SK-N-SH (cell line): Measurements from ENCODE around the gene CPSF3. TPM values are rescaled to one million over a fixed set of nuclear protein-coding genes. Genes with fewer than 3 reads are reported as not detected.

Experiments used
- CTCF ChIA-PET: fragments of 300-600, 350-600 bp; formaldehyde crosslinking; extraction: SDS; loops from one replicate; lab custom pipeline; 2021; lab: Yijun Ruan, JAX
- POLR2A ChIA-PET: fragments of 350-600 bp; sonication (Branson Sonifier 250); formaldehyde crosslinking; extraction: SDS; loops from one replicate; lab custom pipeline; 2020; ENCODE audit warnings: antibody characterized with exemption, inconsistent platforms; lab: Yijun Ruan, JAX
- DNase-seq: peaks from one replicate; pipeline ENCODE4 v3.0.0; 2012
- H2AFZ ChIP-seq: fragments of 200-600 bp; sonication (generic); 2 replicates; pipeline ENCODE4 v1.8.1; 2016; ENCODE audit warnings: antibody characterized with exemption, mild to moderate bottlenecking, low read depth
- H3F3A ChIP-seq: fragments of 200-600 bp; sonication (generic); replicated peaks from 2 replicates; pipeline ENCODE3; 2016; ENCODE audit warnings: antibody characterized with exemption, mild to moderate bottlenecking; ENCODE audit not compliant: insufficient read depth
- H3K27ac ChIP-seq, 2 experiments: fragments of 200-500 bp in 1 of 2; fragments of 200-600 bp in 1 of 2; sonication (Bioruptor generic) in 1 of 2; sonication (generic), shearing (Covaris generic) in 1 of 2; 2 replicates each; pipeline versions ENCODE4 v1.5.1 to v1.6.1; 2014 to 2016; ENCODE audit warnings: low read depth in 2 of 2, inconsistent platforms in 1 of 2, low read length in 1 of 2, mild to moderate bottlenecking in 1 of 2, mixed read lengths in 1 of 2
- H3K27me3 ChIP-seq: fragments of 200-600 bp; sonication (generic), shearing (Covaris generic); 2 replicates; pipeline ENCODE4 v1.6.1; 2016; ENCODE audit warnings: mixed run types; ENCODE audit not compliant: insufficient read depth
- H3K36me3 ChIP-seq, 2 experiments: fragments of 200-500 bp in 1 of 2; fragments of 200-600 bp in 1 of 2; sonication (Bioruptor generic) in 1 of 2; sonication (generic) in 1 of 2; replicated peaks in 1 of 2; 2 replicates each; pipeline versions ENCODE3 to v1.5.1; 2014 to 2016; ENCODE audit warnings: low read length in 1 of 2, mild to moderate bottlenecking in 1 of 2; ENCODE audit not compliant: insufficient read depth in 2 of 2, control insufficient read depth in 1 of 2
- H3K4me1 ChIP-seq, 2 experiments: fragments of 200-500 bp in 1 of 2; fragments of 200-600 bp in 1 of 2; sonication (Bioruptor generic) in 1 of 2; sonication (generic), shearing (Covaris generic) in 1 of 2; 2 replicates each; pipeline versions ENCODE4 v1.5.1 to v1.6.1; 2014 to 2016; ENCODE audit warnings: low read depth in 1 of 2, low read length in 1 of 2, mixed run types in 1 of 2; ENCODE audit not compliant: insufficient read depth in 2 of 2, control insufficient read depth in 1 of 2
- H3K4me2 ChIP-seq: fragments of 200-600 bp; sonication (generic), shearing (Covaris generic); 2 replicates; pipeline ENCODE4 v1.6.1; 2017; ENCODE audit warnings: mixed run types
- H3K4me3 ChIP-seq, 2 experiments: fragments of 200-500 bp in 1 of 2; fragments of 200-600 bp in 1 of 2; sonication (Bioruptor generic) in 1 of 2; sonication (generic), shearing (Covaris generic) in 1 of 2; 2 replicates each; pipeline versions ENCODE4 v1.5.1 to v1.8.1; 2014 to 2016; ENCODE audit warnings: low read depth in 2 of 2, inconsistent platforms in 1 of 2, low read length in 1 of 2, mild to moderate bottlenecking in 1 of 2, mixed read lengths in 1 of 2, moderate library complexity in 1 of 2
- H3K79me2 ChIP-seq: fragments of 200-600 bp; sonication (generic); 2 replicates; pipeline ENCODE4 v1.8.1; 2017; ENCODE audit warnings: mild to moderate bottlenecking; ENCODE audit not compliant: insufficient read depth
- H3K9ac ChIP-seq: fragments of 200-600 bp; sonication (generic); 2 replicates; pipeline ENCODE4 v1.6.1; 2017; ENCODE audit warnings: mixed run types
- H3K9me2 ChIP-seq: fragments of 200-600 bp; sonication (generic); 2 replicates; pipeline ENCODE4 v1.6.1; 2017; ENCODE audit warnings: mixed run types
- H3K9me3 ChIP-seq: fragments of 200-600 bp; sonication (generic); 2 replicates; pipeline ENCODE4 v1.6.1; 2017; ENCODE audit warnings: mixed run types, mild to moderate bottlenecking, moderate library complexity
- H4K20me1 ChIP-seq: fragments of 200-600 bp; sonication (generic); 2 replicates; pipeline ENCODE4 v1.6.1; 2017; ENCODE audit warnings: mild to moderate bottlenecking, mixed run types; ENCODE audit not compliant: insufficient read depth
- CTCF ChIP-seq: fragments of 200-600 bp; sonication (generic); IDR thresholded peaks from 2 replicates; pipeline ENCODE4 v1.6.1; 2017; ENCODE audit warnings: antibody characterized with exemption, mild to moderate bottlenecking, moderate library complexity
- EP300 ChIP-seq, 2 experiments: IDR thresholded peaks; 2 replicates each; pipeline versions ENCODE4 v1.4.0 to v1.6.1; 2012; ENCODE audit warnings: borderline replicate concordance in 1 of 2, low read depth in 1 of 2, low read length in 1 of 2
- EZH2phosphoT487 ChIP-seq: fragments of 200-600 bp; sonication (generic); IDR thresholded peaks from 2 replicates; pipeline ENCODE4 v1.6.1; 2017; ENCODE audit warnings: low read depth, mixed run types, mild to moderate bottlenecking, antibody characterized with exemption, moderate library complexity, borderline replicate concordance
- FOXM1 ChIP-seq: IDR thresholded peaks from 2 replicates; pipeline ENCODE4 v1.4.0; 2012; ENCODE audit warnings: low read depth, mild to moderate bottlenecking
- GATA2 ChIP-seq: sonication (generic); formaldehyde crosslinking; IDR thresholded peaks from 2 replicates; pipeline ENCODE4 v1.5.0; 2020; ENCODE audit warnings: mild to moderate bottlenecking, missing genetic modification reagents
- MEF2A ChIP-seq: IDR thresholded peaks from 2 replicates; pipeline ENCODE4 v1.4.0; 2012; ENCODE audit warnings: low read depth, borderline replicate concordance
- MXI1 ChIP-seq: IDR thresholded peaks from 2 replicates; pipeline ENCODE4 v1.6.1; 2012; ENCODE audit warnings: mild to moderate bottlenecking, low read depth, low read length, improper control_type of control experiment
- NFIC ChIP-seq: IDR thresholded peaks from 2 replicates; pipeline ENCODE4 v1.4.0; 2012; ENCODE audit warnings: borderline replicate concordance
- NRF1 ChIP-seq: IDR thresholded peaks from 2 replicates; pipeline ENCODE4 v1.6.1; 2012; ENCODE audit warnings: low read depth, mild to moderate bottlenecking, low read length
- PBX3 ChIP-seq: IDR thresholded peaks from 2 replicates; pipeline ENCODE4; 2012
- POLR2AphosphoS5 ChIP-seq: IDR thresholded peaks from 2 replicates; pipeline ENCODE4 v1.6.1; 2012; ENCODE audit warnings: low read depth, low read length
- RCOR1 ChIP-seq: fragments of 150-350 bp; IDR thresholded peaks from 2 replicates; pipeline ENCODE4 v1.6.1; 2017; ENCODE audit warnings: antibody characterized with exemption, low read length
- RFX5 ChIP-seq: IDR thresholded peaks from 2 replicates; pipeline ENCODE4 v1.6.1; 2012; ENCODE audit warnings: mild to moderate bottlenecking, improper control_type of control experiment, low read length
- TAF1 ChIP-seq: IDR thresholded peaks from 2 replicates; pipeline ENCODE4 v1.6.1; 2012; ENCODE audit warnings: low read depth, mild to moderate bottlenecking, low read length, moderate library complexity, borderline replicate concordance
- TCF12 ChIP-seq: IDR thresholded peaks from 2 replicates; pipeline ENCODE4 v1.4.0; 2012
- WGBS: methylation state at CpG from one replicate; pipeline ENCODE4 v1.1.6; 2017; ENCODE audit warnings: low lambda C conversion rate; 5-methylcytosine and 5-hydroxymethylcytosine counted together
- polyA plus RNA-seq, 3 experiments: library from polyadenylated mRNA; depleted of rRNA; stranded (reverse); fragments of >200 nt; gene quantifications; 2 replicates each; pipeline ENCODE4 v1.2.3, GENCODE V29; 2012
- TF ChIP-seq, protein P1 (sequence below): IDR thresholded peaks from 2 replicates; pipeline ENCODE4 v1.6.1; 2012; ENCODE audit warnings: mild to moderate bottlenecking, low read depth, low read length, moderate library complexity

The CPSF3 gene
- polyA plus RNA-seq, 1 of the 3 experiments (the other 2 are of a cell fraction): 34.2 TPM

- H3K27ac ChIP-seq: peak overlapping the region in 1 of 2 experiments; percentile 97; a peak in 2 of 4 replicates
- H3K4me2 ChIP-seq: no peak overlapping the region
- no peak for DNase-seq
- H3K27me3 ChIP-seq: no peaks in the 10 kb centered on the region
- no peak overlapping the region for H3K4me3 ChIP-seq
- H3K36me3 ChIP-seq: peaks cover 48 to 61% of the 10 kb centered on the region in 2 experiments
- no peak overlapping the region for H2AFZ ChIP-seq
- peaks cover 7% of the 10 kb centered on the region; the same call in 1 of the 2 replicates for H3K79me2 ChIP-seq
- 92% methylated on average over 5 of the region's 5 CpGs for WGBS
- no peaks in the 10 kb centered on the region for H3K9me2 ChIP-seq
- H3K9ac ChIP-seq: no peak overlapping the region
- CTCF ChIA-PET: interaction anchor here (1.1 to 1.3 kb wide), 2 partner anchors 10 to 236 kb away, joined by 3 to 4 read pairs; no protein-coding TSS in a partner anchor
- no peaks in the 10 kb centered on the region for H3K9me3 ChIP-seq
- H4K20me1 ChIP-seq: no peaks in the 10 kb centered on the region
- H3F3A ChIP-seq: peaks cover 36% of the 10 kb centered on the region
- H3K4me1 ChIP-seq: peaks cover 12 to 52% of the 10 kb centered on the region in 2 experiments; a peak in 3 of 4 replicates
- TF ChIP-seq TAF1 (no peak), MXI1 (no peak), CTCF (no peak), FOXM1 (no peak), EZH2phosphoT487 (no peak), MEF2A (no peak), TCF12 (no peak), RCOR1 (no peak), EP300 (IDR thresholded peaks at IDR 0.05; ENCODE audit: borderline replicate concordance in 1 of 2, low read depth in 1 of 2, low read length in 1 of 2) (no peak), PBX3 (no peak), NRF1 (no peak), RFX5 (no peak), GATA2 (no peak), NFIC (no peak), POLR2AphosphoS5 (no peak)
- TF ChIP-seq, protein P1, sequence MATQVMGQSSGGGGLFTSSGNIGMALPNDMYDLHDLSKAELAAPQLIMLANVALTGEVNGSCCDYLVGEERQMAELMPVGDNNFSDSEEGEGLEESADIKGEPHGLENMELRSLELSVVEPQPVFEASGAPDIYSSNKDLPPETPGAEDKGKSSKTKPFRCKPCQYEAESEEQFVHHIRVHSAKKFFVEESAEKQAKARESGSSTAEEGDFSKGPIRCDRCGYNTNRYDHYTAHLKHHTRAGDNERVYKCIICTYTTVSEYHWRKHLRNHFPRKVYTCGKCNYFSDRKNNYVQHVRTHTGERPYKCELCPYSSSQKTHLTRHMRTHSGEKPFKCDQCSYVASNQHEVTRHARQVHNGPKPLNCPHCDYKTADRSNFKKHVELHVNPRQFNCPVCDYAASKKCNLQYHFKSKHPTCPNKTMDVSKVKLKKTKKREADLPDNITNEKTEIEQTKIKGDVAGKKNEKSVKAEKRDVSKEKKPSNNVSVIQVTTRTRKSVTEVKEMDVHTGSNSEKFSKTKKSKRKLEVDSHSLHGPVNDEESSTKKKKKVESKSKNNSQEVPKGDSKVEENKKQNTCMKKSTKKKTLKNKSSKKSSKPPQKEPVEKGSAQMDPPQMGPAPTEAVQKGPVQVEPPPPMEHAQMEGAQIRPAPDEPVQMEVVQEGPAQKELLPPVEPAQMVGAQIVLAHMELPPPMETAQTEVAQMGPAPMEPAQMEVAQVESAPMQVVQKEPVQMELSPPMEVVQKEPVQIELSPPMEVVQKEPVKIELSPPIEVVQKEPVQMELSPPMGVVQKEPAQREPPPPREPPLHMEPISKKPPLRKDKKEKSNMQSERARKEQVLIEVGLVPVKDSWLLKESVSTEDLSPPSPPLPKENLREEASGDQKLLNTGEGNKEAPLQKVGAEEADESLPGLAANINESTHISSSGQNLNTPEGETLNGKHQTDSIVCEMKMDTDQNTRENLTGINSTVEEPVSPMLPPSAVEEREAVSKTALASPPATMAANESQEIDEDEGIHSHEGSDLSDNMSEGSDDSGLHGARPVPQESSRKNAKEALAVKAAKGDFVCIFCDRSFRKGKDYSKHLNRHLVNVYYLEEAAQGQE: no peak
- POLR2A ChIA-PET: no interaction called here
Measured at GRCh38 chr2:9379391-9379755, 44.1 kb upstream of the CPSF3 start.
